HG03064 (cell line): ENCODE data around the gene NFATC4.
"Not testable (repeated sequence)": the region's sequence is repeated elsewhere in the genome, so short reads cannot be mapped to it uniquely, and the experiment has no call there.

Experiments
- ATAC-seq: cut with Tn5 transposase; IDR thresholded peaks from one replicate; pipeline ENCODE4 v1.9.1; 2021; ENCODE audit warnings: low read depth; ENCODE audit not compliant: unreplicated experiment

Gene NFATC4

GRCh38 chr14:24366413-24366720 lies 1.6 kb upstream of the NFATC4 start:
- no peak for ATAC-seq

- peak; percentile 64 for ATAC-seq
Measured at GRCh38 chr14:24366721-24367513, 1.1 kb upstream of the NFATC4 start.

GRCh38 chr14:24368212-24368561 lies 203 bp downstream of the NFATC4 start:
- no peak for ATAC-seq

- ATAC-seq: no peak
Measured at GRCh38 chr14:24368562-24369252, 723 bp downstream of the NFATC4 start.

- no peak for ATAC-seq
Measured at GRCh38 chr14:24369463-24369862, 1.5 kb downstream of the NFATC4 start.

- no peak for ATAC-seq
Measured at GRCh38 chr14:24369907-24370687, 2.1 kb downstream of the NFATC4 start.

DNA sequence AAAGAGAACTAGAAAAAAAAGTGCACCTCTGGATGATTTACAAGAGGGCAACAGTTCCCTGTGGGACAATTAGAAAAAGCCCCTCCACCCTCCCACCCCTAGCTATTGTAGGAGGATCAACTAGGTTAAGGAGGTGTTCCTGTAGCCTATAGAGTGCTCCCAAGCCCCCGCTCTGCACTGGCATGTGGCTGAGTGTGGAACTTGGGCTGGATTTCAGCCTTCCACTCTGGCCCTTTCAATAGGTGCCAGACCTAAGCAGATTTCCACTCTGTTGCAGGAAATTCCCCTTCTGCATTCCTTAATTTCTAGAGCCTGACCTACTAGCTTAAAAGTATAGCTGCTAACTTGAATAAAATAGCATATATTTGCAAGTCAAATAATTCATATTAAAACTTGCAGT lies 2.8 kb downstream of the NFATC4 start:
- no peak for ATAC-seq

- ATAC-seq: not testable (repeated sequence)
Measured at GRCh38 chr14:24371605-24372004, 3.6 kb downstream of the NFATC4 start.

GRCh38 chr14:24372701-24373416 lies 4.9 kb downstream of the NFATC4 start:
- ATAC-seq: no peak

- ATAC-seq: no peak
Measured at GRCh38 chr14:24376448-24377070, 8.6 kb downstream of the NFATC4 start.

DNA sequence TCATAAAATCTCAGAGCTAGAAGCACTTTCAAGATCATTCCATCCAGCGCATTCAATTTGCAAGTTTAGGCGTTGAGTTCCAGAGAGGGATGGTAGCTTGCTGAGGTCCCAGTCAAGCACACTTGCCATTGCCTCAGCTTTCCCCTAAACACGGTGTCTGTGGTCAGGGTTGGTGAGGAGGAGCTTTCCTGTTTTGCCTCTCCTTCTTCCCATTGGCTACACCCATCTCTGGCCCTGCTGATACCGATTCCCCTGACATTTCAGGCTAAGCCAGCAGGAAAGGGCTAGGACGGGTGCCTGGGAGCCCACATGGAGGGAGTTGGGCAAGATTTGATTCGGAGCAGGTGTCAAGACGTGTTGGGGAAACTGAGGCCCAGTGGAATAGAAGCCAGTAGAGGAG lies 9.1 kb downstream of the NFATC4 start:
- ATAC-seq: no peak

GRCh38 chr14:24377657-24378056 lies 9.7 kb downstream of the NFATC4 start:
- ATAC-seq: no peak

GRCh38 chr14:24378327-24378726 lies 10.3 kb downstream of the NFATC4 start:
- no peak for ATAC-seq

GRCh38 chr14:24378981-24379906 lies 11.3 kb downstream of the NFATC4 start:
- ATAC-seq: no peak

GRCh38 chr14:24379907-24380730 lies 12.1 kb downstream of the NFATC4 start:
- no peak for ATAC-seq

DNA sequence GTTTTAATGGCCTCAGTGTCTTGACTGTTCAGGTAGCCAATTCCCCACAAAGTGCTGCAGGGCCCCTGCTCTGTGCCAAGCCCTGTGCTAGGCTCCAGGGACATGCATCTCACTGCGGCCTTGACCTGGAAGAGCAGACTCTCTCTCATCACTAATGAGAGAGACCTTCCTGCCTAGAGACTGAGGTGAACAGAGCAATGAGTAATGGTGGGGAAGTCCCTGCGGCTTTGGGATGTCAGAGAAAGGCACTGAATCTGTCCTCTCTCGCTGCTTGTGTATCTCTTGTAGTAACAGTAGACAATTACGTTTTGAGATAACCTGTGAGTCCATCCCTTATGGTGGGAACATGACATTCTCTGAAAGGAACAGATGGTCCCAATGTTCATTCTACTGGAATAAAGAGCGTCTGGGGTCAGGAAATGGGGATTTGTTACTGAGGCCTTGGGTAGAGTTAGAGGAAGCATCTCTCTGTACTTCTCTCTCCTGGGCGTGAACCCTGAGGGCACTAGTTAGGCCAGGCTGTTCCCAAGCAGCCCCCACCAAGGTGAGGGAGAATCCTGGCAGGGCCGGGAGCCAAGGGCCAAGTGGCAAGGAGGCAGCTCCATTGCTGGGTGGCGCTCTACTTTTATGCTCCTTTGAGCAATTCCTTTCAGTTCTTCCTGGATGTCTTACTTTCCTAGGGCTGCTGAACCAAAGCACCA lies 13.5 kb downstream of the NFATC4 start:
- ATAC-seq: no peak

GRCh38 chr14:24382064-24382371 lies 14.0 kb downstream of the NFATC4 start:
- no peak for ATAC-seq

GRCh38 chr14:24384169-24384568 lies 16.2 kb downstream of the NFATC4 start:
- ATAC-seq: no peak
